Activated B cell treated with CpG ODN at 0.5 μM for 24 hours (primary cell): Measurements from ENCODE around the gene NRCAM. TPM values are rescaled to one million over a fixed set of nuclear protein-coding genes. Genes with fewer than 3 reads are reported as not detected.

ENCODE experiments used
- ATAC-seq: fragments of 200-7000 bp; cut with Tn5 transposase; one replicate; pipeline ENCODE4 v1.10.0; 2021; ENCODE audit warnings: low read depth, mild to moderate bottlenecking, moderate library complexity
- CTCF ChIA-PET: fragments of 350-600 bp; sonication (Branson Sonifier 250); formaldehyde crosslinking; loops from one replicate; lab custom pipeline; 2021; ENCODE audit warnings: antibody characterized with exemption; lab: Charles Lee
- POLR2A ChIA-PET: fragments of 350-600 bp; sonication (Branson Sonifier 250); formaldehyde crosslinking; loops from one replicate; lab custom pipeline; 2021; ENCODE audit warnings: antibody characterized with exemption; lab: Charles Lee
- DNase-seq: peaks from one replicate; pipeline ENCODE4 v3.0.0; 2022
- H3K27ac Mint-ChIP-seq: one replicate; pipeline ENCODE4 v1.8.0; 2020; ENCODE audit warnings: mixed read lengths
- H3K27me3 Mint-ChIP-seq: one replicate; pipeline ENCODE4 v1.8.0; 2021; ENCODE audit warnings: mixed read lengths
- H3K36me3 Mint-ChIP-seq: one replicate; pipeline ENCODE4 v1.8.0; 2021; ENCODE audit warnings: low read depth, mixed read lengths
- H3K4me1 Mint-ChIP-seq: one replicate; pipeline ENCODE4 v1.8.0; 2021; ENCODE audit warnings: mixed read lengths
- H3K4me3 Mint-ChIP-seq: one replicate; pipeline ENCODE4 v1.8.0; 2020; ENCODE audit warnings: mild to moderate bottlenecking, mixed read lengths
- H3K9me3 Mint-ChIP-seq: one replicate; pipeline ENCODE4 v1.8.0; 2020; ENCODE audit warnings: mixed read lengths
- intact Hi-C: fragments of 100-400 bp; cut with micrococcal nuclease; formaldehyde crosslinking; loops from one replicate; pipeline ENCODE4 v1.15.1; 2024
- total RNA-seq: library from RNA; stranded (reverse); gene quantifications from 2 replicates; pipeline ENCODE4 v1.2.3, GENCODE V29; 2022
- TF ChIP-seq, protein P1 (sequence below): fragments of 200-600 bp; IDR thresholded peaks from one replicate; pipeline ENCODE4 v1.8.0; 2022; ENCODE audit warnings: antibody characterized with exemption, mild to moderate bottlenecking

The NRCAM gene
- total RNA-seq, 1 donor from 2014 or later: 2.2 TPM

DNA sequence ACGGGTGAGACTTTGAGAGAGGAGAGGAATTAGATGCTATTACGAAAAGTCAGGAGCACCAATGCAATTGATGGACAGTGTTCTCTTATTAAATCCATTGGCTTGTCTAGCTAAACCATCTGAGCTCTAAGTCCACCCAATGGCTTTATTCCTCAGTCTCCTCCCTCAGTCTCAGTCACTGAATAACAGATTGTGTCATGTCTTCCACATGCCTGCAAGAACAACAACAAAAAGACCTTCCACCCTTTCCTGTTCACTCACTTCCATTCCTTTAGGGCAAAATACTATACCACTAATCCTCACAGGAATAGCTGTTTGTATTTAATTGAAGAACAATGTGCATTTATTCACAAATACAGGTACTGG is 171.2 kb downstream of the NRCAM start:
- intact Hi-C loops: no loop called here
- H3K4me1 Mint-ChIP-seq: peaks cover 13% of the 10 kb centered on the region
- ATAC-seq (no peak), DNase-seq (no peak)
- CTCF ChIA-PET: interaction anchor here (1.2 kb wide), 1 partner anchor 9 kb away, joined by 3 read pairs; no protein-coding TSS in a partner anchor
- TF ChIP-seq, protein P1, sequence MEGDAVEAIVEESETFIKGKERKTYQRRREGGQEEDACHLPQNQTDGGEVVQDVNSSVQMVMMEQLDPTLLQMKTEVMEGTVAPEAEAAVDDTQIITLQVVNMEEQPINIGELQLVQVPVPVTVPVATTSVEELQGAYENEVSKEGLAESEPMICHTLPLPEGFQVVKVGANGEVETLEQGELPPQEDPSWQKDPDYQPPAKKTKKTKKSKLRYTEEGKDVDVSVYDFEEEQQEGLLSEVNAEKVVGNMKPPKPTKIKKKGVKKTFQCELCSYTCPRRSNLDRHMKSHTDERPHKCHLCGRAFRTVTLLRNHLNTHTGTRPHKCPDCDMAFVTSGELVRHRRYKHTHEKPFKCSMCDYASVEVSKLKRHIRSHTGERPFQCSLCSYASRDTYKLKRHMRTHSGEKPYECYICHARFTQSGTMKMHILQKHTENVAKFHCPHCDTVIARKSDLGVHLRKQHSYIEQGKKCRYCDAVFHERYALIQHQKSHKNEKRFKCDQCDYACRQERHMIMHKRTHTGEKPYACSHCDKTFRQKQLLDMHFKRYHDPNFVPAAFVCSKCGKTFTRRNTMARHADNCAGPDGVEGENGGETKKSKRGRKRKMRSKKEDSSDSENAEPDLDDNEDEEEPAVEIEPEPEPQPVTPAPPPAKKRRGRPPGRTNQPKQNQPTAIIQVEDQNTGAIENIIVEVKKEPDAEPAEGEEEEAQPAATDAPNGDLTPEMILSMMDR: no peak
- peaks cover 6% of the 10 kb centered on the region for H3K9me3 Mint-ChIP-seq
- H3K36me3 Mint-ChIP-seq: no peaks in the 10 kb centered on the region
- peaks cover 25% of the 10 kb centered on the region for H3K27me3 Mint-ChIP-seq
- no peak overlapping the region for H3K27ac Mint-ChIP-seq
- POLR2A ChIA-PET: interaction anchor here (1.2 to 1.5 kb wide), 3 partner anchors 10 to 43 kb away, joined by 3 read pairs; no protein-coding TSS in a partner anchor
- H3K4me3 Mint-ChIP-seq: no peak overlapping the region

DNA sequence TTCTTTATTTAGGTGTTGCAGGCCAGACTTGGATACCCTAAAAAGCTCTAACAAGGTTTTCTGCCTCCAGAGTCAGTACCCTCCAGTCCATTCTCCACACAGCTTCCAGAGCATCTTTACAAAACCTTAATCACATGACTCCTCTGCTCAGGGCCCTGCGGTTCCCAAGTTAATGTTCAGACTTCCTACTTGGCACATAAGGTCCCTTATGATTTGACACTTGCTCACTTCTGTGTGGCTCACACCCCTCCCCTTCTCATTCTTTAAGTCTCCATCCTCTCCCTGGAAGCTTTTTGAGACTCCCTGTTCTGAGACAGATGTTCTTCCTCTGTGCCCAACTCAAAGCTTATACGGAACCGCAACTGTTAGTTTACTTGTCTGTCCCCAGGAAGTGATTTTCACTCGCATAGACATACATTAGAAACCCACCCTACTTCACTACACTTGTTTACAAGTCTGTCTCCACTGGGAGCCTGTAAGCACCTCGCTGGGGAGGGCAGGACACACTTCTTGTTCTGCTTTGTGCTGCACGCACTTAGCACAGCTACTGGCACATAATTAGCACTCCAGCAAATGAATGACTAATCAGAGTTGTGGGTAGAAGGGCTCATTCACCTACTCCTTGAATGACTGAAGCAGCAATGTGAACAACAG is 171.8 kb downstream of the NRCAM start:
- ChIA-PET CTCF (interaction anchor here (1.2 kb wide), 1 partner anchor 9 kb away, joined by 3 read pairs; no protein-coding TSS in a partner anchor), POLR2A (interaction anchor here (1.2 to 1.5 kb wide), 3 partner anchors 10 to 44 kb away, joined by 3 read pairs; no protein-coding TSS in a partner anchor)
- H3K4me3 Mint-ChIP-seq: peak overlapping the region; percentile 0
- DNase-seq: no peak
- no peak overlapping the region for H3K27ac Mint-ChIP-seq
- TF ChIP-seq, protein P1: no peak
- peaks cover 6% of the 10 kb centered on the region for H3K9me3 Mint-ChIP-seq
- peaks cover 13% of the 10 kb centered on the region for H3K4me1 Mint-ChIP-seq
- ATAC-seq: peak; percentile 75
- intact Hi-C loops: loop anchor here (1.0 kb wide), 1 partner anchor 10 kb away; no protein-coding TSS in a partner anchor
- H3K27me3 Mint-ChIP-seq: peaks cover 25% of the 10 kb centered on the region
- H3K36me3 Mint-ChIP-seq: no peaks in the 10 kb centered on the region

DNA sequence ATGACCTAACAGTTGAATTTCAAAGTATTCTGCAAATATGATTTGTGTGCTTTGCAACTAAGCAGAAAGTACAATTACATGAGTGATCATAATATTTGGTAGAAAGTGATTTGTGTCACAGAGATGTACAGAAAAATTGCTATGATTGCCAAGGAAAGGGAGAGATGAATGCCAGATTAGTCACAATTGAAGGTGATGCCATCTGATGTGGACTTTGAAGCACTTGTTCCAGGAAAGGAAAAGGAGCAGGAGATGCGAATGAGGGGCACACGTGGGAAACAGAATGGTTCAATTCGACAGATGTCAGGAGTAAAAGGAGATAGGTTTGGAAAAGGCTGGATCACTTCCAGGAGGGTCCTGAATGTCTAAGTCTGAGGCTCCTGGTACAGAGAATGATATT is 173.0 kb downstream of the NRCAM start:
- Mint-ChIP-seq H3K27me3 (peaks cover 20% of the 10 kb centered on the region), H3K4me1 (peaks cover 13% of the 10 kb centered on the region), H3K9me3 (peaks cover 6% of the 10 kb centered on the region), H3K4me3 (no peak overlapping the region), H3K36me3 (no peaks in the 10 kb centered on the region), H3K27ac (no peak overlapping the region)
- ChIA-PET POLR2A (no interaction called here), CTCF (no interaction called here)
- ATAC-seq (no peak), DNase-seq (no peak)
- TF ChIP-seq, protein P1: no peak
- intact Hi-C loops: no loop called here

DNA sequence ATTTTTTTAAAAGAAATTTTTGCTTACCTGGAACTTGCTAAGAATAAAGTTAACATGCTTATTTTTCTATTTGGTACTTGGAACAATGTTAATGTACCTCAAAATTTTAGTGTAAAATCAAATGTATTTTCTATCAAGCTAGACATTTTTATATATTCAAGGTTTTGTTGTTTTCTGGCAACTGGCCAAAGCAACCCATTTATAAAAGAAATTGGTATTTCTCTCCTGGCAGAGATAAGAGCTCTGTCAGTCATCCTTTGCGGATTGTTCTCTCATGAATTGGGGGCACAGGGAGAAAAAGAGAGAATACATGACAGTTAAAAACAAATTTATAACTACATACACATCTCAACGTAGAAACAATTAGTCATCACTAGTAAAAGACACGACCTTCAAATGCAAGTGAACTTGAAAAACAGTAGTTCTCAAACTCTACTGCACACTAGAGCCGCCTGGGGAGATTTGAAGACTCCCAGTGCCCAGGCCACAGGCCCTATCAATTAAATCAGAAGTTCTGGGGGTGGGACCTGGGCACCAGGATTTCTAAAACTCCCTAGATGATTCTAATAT is 173.7 kb downstream of the NRCAM start:
- Mint-ChIP-seq H3K27me3 (peaks cover 17% of the 10 kb centered on the region), H3K36me3 (no peaks in the 10 kb centered on the region), H3K27ac (no peak overlapping the region), H3K4me1 (peaks cover 13% of the 10 kb centered on the region), H3K4me3 (no peak overlapping the region), H3K9me3 (peaks cover 5% of the 10 kb centered on the region)
- DNase-seq (no peak), ATAC-seq (no peak)
- ChIA-PET POLR2A (no interaction called here), CTCF (no interaction called here)
- TF ChIP-seq, protein P1: no peak
- intact Hi-C loops: no loop called here

DNA sequence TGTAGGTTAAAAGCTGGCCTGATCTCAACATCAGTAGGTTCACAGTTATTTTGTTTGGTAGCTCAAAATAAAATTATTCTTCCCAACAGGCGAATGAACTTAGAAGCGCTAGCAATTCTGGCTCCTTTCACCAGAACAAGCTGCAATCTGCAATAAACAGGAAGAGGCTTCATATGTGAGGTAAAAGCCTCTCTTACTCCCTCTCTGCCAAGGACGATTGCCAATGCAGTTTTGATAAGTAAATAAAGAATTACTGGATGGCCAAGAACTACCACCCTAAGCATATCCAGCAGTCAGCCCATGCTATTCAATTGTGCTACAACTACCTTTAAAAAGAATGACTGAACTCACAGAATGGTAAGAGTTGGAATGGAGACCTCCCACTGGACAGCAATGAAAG is 176.1 kb downstream of the NRCAM start:
- no peak for DNase-seq
- CTCF ChIA-PET: no interaction called here
- peaks cover 2% of the 10 kb centered on the region for H3K9me3 Mint-ChIP-seq
- no peak overlapping the region for H3K27ac Mint-ChIP-seq
- peaks cover 11% of the 10 kb centered on the region for H3K4me1 Mint-ChIP-seq
- H3K36me3 Mint-ChIP-seq: no peaks in the 10 kb centered on the region
- peaks cover 5% of the 10 kb centered on the region for H3K27me3 Mint-ChIP-seq
- H3K4me3 Mint-ChIP-seq: no peak overlapping the region
- TF ChIP-seq, protein P1: no peak
- POLR2A ChIA-PET: no interaction called here
- ATAC-seq: no peak
- intact Hi-C loops: no loop called here
